Measurements from ENCODE around the gene PTPRA. TPM values are rescaled to one million over a fixed set of nuclear protein-coding genes. Genes with fewer than 3 reads are reported as not detected.

Gene PTPRA
- polyA plus RNA-seq, 1 experiment: 46.2 TPM

DNA sequence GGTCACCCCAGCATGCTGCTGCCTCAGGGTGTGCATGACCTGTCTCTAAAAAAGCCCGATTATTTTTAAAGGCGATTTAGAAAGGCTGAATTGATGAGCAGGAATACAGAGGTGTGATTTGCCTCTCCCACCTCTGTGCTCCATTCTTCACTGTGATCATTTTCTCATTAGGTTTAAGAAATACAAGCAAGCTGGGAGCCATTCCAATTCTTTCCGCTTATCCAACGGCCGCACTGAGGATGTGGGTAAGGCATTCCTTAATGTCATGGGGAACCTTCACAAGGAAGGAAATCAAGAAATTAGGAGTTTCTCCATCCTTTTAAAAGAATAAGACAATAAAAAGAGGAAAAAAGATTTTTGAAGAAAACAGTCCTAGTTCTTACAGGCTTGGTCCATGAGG is 114.6 kb downstream of the PTPRA start:
- TF ChIP-seq, protein P1, sequence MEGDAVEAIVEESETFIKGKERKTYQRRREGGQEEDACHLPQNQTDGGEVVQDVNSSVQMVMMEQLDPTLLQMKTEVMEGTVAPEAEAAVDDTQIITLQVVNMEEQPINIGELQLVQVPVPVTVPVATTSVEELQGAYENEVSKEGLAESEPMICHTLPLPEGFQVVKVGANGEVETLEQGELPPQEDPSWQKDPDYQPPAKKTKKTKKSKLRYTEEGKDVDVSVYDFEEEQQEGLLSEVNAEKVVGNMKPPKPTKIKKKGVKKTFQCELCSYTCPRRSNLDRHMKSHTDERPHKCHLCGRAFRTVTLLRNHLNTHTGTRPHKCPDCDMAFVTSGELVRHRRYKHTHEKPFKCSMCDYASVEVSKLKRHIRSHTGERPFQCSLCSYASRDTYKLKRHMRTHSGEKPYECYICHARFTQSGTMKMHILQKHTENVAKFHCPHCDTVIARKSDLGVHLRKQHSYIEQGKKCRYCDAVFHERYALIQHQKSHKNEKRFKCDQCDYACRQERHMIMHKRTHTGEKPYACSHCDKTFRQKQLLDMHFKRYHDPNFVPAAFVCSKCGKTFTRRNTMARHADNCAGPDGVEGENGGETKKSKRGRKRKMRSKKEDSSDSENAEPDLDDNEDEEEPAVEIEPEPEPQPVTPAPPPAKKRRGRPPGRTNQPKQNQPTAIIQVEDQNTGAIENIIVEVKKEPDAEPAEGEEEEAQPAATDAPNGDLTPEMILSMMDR (IDR thresholded peaks at IDR 0.05; ENCODE audit: insufficient read depth, low read depth, low read length): no peak
- CTCF ChIA-PET: interaction anchor here (1.0 kb wide), 1 partner anchor 13 kb away, joined by 3 read pairs; no protein-coding TSS in a partner anchor

GRCh38 chr20:2991532-2991931 is 118.3 kb downstream of the PTPRA start:
- ChIA-PET CTCF (interaction anchor here (0.6 to 1.8 kb wide), 2 partner anchors 9 kb away, joined by 3 to 7 read pairs; no protein-coding TSS in a partner anchor), POLR2A (no interaction called here)
- TF ChIP-seq, protein P1 (IDR thresholded peaks at IDR 0.05; ENCODE audit: insufficient read depth, low read depth, low read length): no peak
- H3K27me3 ChIP-seq (ENCODE audit: control insufficient read depth, insufficient read depth, low read length): no peaks in the 10 kb centered on the region
- H3K36me3 ChIP-seq (ENCODE audit: control insufficient read depth, insufficient read depth, low read length): peaks cover 12% of the 10 kb centered on the region
- no peak overlapping the region for H3K4me3 ChIP-seq (ENCODE audit: low read depth, low read length)
- no peak for DNase-seq (ENCODE audit: low read depth)

More for the DNA sequence above, 114.6 kb downstream of the PTPRA start:
- Histone ChIP-seq H3K36me3 (ENCODE audit: control insufficient read depth, insufficient read depth, low read length) (peaks cover 6% of the 10 kb centered on the region), H3K4me3 (ENCODE audit: low read depth, low read length) (no peak overlapping the region), H3K27me3 (ENCODE audit: control insufficient read depth, insufficient read depth, low read length) (no peaks in the 10 kb centered on the region)
- DNase-seq (ENCODE audit: low read depth): no peak
- POLR2A ChIA-PET: no interaction called here

DNA sequence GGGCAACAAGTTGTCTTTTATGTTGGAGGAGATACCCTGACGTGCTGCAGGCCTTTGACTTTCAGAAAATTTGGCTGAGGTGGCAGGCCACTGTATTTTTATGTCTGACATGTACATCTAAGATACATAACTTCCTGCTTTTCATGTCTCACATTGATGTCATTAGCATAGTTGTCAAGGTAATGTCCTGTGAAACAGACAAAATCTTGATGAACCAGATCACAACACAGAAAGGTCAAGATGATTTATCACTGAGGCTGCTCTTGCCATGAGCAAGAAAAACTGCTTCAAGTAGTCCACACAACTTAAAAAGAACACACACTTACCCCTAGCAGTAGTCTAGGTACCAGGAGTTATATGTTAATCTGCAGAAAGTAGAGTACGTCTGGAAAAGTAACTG is 120.0 kb downstream of the PTPRA start:
- CTCF ChIA-PET: no interaction called here

DNA sequence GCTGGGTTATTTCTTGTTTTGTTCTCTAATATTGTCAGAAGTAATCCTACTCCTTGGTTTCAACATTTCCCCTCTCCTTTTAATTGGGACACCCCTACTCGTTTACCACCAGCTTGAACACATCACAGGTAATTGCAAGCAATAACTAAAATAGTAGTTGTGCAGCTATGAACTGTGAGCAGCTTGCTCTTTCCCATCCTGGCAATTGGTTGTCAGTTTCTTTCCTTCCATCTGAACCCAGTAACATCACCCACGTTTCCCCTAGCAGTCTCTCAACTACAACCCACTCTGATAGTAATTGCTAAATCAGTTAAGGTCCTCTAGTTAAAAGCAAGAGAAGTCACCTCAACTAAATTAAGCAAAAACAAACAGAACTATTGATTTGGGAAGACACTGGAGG is 122.5 kb downstream of the PTPRA start:
- no peak for DNase-seq (ENCODE audit: low read depth)
- Histone ChIP-seq H3K27me3 (ENCODE audit: control insufficient read depth, insufficient read depth, low read length) (no peaks in the 10 kb centered on the region), H3K4me3 (ENCODE audit: low read depth, low read length) (no peak overlapping the region), H3K36me3 (ENCODE audit: control insufficient read depth, insufficient read depth, low read length) (peaks cover 7% of the 10 kb centered on the region)
- CTCF ChIA-PET: interaction anchor here (0.6 to 1.6 kb wide), 3 partner anchors 240 to 307 kb away, joined by 4 to 5 read pairs (median 4); no protein-coding TSS in a partner anchor
- POLR2A ChIA-PET: no interaction called here
- TF ChIP-seq, protein P1 (IDR thresholded peaks at IDR 0.05; ENCODE audit: insufficient read depth, low read depth, low read length): no peak

More for the DNA sequence above, 120.0 kb downstream of the PTPRA start:
- DNase-seq (ENCODE audit: low read depth): no peak
- POLR2A ChIA-PET: no interaction called here
- Histone ChIP-seq H3K4me3 (ENCODE audit: low read depth, low read length) (no peak overlapping the region), H3K27me3 (ENCODE audit: control insufficient read depth, insufficient read depth, low read length) (no peaks in the 10 kb centered on the region), H3K36me3 (ENCODE audit: control insufficient read depth, insufficient read depth, low read length) (peaks cover 11% of the 10 kb centered on the region)
- TF ChIP-seq, protein P1 (IDR thresholded peaks at IDR 0.05; ENCODE audit: insufficient read depth, low read depth, low read length): no peak

GRCh38 chr20:2998728-2999127 is 125.4 kb downstream of the PTPRA start:
- POLR2A ChIA-PET: no interaction called here
- H3K4me3 ChIP-seq (ENCODE audit: low read depth, low read length): no peak overlapping the region
- no peak for DNase-seq (ENCODE audit: low read depth)
- H3K36me3 ChIP-seq (ENCODE audit: control insufficient read depth, insufficient read depth, low read length): peaks cover 4% of the 10 kb centered on the region; the same call in 1 of the 2 replicates
- TF ChIP-seq, protein P1 (IDR thresholded peaks at IDR 0.05; ENCODE audit: insufficient read depth, low read depth, low read length): no peak
- H3K27me3 ChIP-seq (ENCODE audit: control insufficient read depth, insufficient read depth, low read length): no peaks in the 10 kb centered on the region
- CTCF ChIA-PET: interaction anchor here (1.1 to 1.5 kb wide), 2 partner anchors 240 to 243 kb away, joined by 3 to 4 read pairs; no protein-coding TSS in a partner anchor
